AG10803 (cell line): Measurements from ENCODE around the gene SLC30A2.

Experiments
- DNase-seq: peaks from one replicate; pipeline ENCODE4 v3.0.0; 2010; ENCODE audit warnings: low read depth
- H3K4me3 ChIP-seq: 2 replicates; pipeline ENCODE4 v1.5.1; 2011; ENCODE audit warnings: mild to moderate bottlenecking, low read length, control low read depth
- CTCF ChIP-seq: conservative IDR thresholded peaks from 2 replicates; pipeline ENCODE4 v1.5.1; 2011; ENCODE audit warnings: mild to moderate bottlenecking, low read length, control low read depth, inconsistent platforms

The SLC30A2 gene

GRCh38 chr1:26047278-26047874 lies 1.5 kb upstream of the SLC30A2 start:
- no peak for DNase-seq
- no peak for TF ChIP-seq CTCF
- no peak overlapping the region for H3K4me3 ChIP-seq

DNA sequence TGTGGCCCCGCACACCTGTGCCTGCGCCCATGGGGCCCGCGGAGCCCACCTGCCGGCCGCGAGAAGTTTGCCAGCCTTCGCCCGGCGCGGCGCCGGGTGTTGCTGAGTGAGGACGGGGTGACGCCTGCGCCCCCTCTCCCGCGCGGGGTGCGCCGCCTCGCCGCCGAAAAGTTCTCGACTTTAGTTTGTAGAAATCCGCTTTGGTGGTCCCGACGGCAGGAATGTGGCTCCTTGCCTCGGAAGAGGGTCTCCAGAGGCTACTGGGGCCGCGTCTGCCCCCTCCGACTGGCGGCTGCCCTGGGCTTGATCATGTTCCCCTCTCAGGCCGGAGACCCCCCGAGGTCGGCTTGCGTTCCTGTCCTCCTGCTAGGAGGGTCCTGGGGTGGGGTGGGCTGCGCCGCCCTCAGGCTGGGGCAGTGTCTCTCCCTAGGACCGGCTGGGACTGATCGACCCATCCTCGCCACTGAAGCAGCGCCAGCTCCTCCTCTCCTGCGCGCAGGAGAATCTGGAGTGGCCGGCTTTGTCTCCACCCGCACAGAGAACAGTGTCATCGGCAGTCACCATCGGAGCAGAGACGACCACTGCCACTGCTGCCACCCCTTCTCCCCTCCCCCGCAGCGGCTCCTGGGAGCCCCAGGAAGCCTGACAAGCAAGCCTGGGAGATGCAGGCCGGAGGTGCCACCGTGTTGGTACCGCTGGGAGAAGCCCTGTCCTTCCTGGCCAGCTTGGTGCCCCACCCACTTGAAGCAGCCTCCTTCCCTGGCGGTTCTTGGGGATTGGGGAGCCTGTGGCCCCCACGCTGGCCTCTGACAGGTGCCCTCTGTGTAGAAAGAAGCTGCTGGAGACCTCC lies 553 bp upstream of the SLC30A2 start:
- H3K4me3 ChIP-seq: no peak overlapping the region
- TF ChIP-seq CTCF: no peak
- DNase-seq: no peak

DNA sequence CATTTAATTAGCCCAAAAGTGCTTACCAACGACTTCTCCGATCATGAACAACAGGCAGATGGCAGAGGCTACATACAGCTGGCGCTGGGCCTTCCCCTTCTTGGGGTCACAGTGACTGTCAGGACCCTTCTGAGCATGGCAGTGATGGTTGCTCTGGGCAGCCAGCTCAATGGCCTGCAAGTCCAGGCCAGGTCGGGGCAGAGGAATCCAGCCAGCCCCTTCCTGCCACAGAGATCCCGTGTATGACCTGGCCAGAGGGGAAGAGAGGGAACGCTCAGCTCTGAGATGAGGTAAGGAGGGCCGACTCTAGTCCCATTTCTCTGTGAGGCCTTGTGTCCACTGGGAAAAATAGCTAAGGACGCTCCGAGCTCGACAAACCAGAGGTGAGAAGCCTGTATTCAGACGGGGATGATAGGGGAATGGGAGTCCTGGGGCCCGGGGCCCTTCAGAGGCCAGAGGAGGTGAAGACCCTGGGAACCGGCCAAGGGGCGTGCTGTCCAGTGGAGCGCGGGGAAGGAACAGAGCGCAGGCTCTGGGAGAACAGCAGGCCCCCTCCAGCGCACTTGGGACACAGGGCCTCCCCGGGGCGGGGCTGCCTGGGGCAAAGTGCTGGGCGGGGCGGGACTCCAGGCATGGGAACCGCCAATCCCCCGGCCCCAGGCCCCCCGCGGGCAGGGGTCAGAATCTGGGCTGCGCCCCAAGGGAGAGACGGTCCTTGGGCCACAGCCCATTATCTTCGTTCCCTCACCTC lies 772 bp downstream of the SLC30A2 start:
- TF ChIP-seq CTCF: no peak
- no peak overlapping the region for H3K4me3 ChIP-seq
- no peak for DNase-seq

DNA sequence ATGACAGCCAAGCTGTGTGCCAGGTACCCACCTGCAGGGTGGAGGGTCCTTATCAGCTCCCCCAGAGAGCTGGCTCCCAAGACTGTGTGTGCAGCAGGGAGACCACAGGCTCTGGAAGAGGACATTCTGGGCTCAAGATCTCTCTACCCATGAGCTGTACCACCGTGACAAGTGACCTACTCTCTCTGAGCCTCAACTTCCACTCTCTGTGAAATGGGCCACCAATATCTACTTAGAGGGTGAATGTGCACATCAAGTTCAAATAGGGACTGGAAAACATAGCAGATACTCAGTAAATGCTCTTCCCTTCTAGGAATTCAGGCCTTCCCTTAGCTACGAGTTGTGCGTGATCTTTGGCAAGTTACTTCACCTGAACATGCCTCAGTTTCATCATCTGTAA lies 1.5 kb downstream of the SLC30A2 start:
- no peak for DNase-seq
- no peak for TF ChIP-seq CTCF
- H3K4me3 ChIP-seq: no peak overlapping the region

- no peak for DNase-seq
- no peak overlapping the region for H3K4me3 ChIP-seq
- no peak for TF ChIP-seq CTCF
Measured at GRCh38 chr1:26043765-26044164, 2.2 kb downstream of the SLC30A2 start.

GRCh38 chr1:26041978-26042377 lies 3.9 kb downstream of the SLC30A2 start:
- TF ChIP-seq CTCF: no peak
- no peak for DNase-seq
- no peak overlapping the region for H3K4me3 ChIP-seq
